Activated CD4-positive, alpha-beta memory T cell treated with anti-CD3 and anti-CD28 coated beads for 36 hours (primary cell): Measurements from ENCODE around the gene CAMK2D. TPM values are rescaled to one million over a fixed set of nuclear protein-coding genes. Genes with fewer than 3 reads are reported as not detected.

Experiments
- CTCF ChIA-PET: fragments of 350-600 bp; sonication (Branson Sonifier 250); formaldehyde crosslinking; loops from one replicate; lab custom pipeline; 2021; ENCODE audit warnings: antibody characterized with exemption, inconsistent platforms; lab: Charles Lee
- POLR2A ChIA-PET: fragments of 350-600 bp; sonication (Branson Sonifier 250); formaldehyde crosslinking; loops from one replicate; lab custom pipeline; 2021; ENCODE audit warnings: antibody characterized with exemption; lab: Charles Lee
- DNase-seq: peaks from one replicate; pipeline ENCODE4 v3.0.0-alpha.2; 2020
- H3K27ac Mint-ChIP-seq: one replicate; pipeline ENCODE4 v1.8.0; 2021; ENCODE audit warnings: mixed read lengths
- H3K27me3 Mint-ChIP-seq: one replicate; pipeline ENCODE4 v1.8.0; 2021; ENCODE audit warnings: mixed read lengths
- H3K36me3 Mint-ChIP-seq: one replicate; pipeline ENCODE4 v1.8.0; 2021; ENCODE audit warnings: mixed read lengths
- H3K4me1 Mint-ChIP-seq: one replicate; pipeline ENCODE4 v1.8.0; 2021; ENCODE audit warnings: low read depth, mixed read lengths
- H3K4me3 Mint-ChIP-seq: one replicate; pipeline ENCODE4 v1.8.0; 2021; ENCODE audit warnings: mild to moderate bottlenecking, mixed read lengths
- H3K9me3 Mint-ChIP-seq: one replicate; pipeline ENCODE4 v1.8.0; 2021; ENCODE audit warnings: mixed read lengths
- intact Hi-C: fragments of 100-400 bp; cut with micrococcal nuclease; formaldehyde crosslinking; loops from one replicate; pipeline ENCODE4 v1.15.1; 2023
- total RNA-seq, 2 experiments: library from RNA; stranded (reverse); gene quantifications; one replicate each; pipeline ENCODE4 v1.2.3, GENCODE V29; 2021

CAMK2D gene
- total RNA-seq, 2 experiments from 2014 or later, result 82.5 to 82.9 TPM

GRCh38 chr4:113574636-113575103, 186.9 kb downstream of the CAMK2D start:
- ChIA-PET CTCF (interaction anchor here (2.5 kb wide), 1 partner anchor 27 kb away, joined by 8 read pairs; no protein-coding TSS in a partner anchor), POLR2A (no interaction called here)
- H3K9me3 Mint-ChIP-seq, result peaks cover 6% of the 10 kb centered on the region
- H3K36me3 Mint-ChIP-seq, result peaks cover 18% of the 10 kb centered on the region
- no peak overlapping the region for H3K4me3 Mint-ChIP-seq
- no peaks in the 10 kb centered on the region for H3K27me3 Mint-ChIP-seq
- H3K27ac Mint-ChIP-seq, result no peak overlapping the region
- H3K4me1 Mint-ChIP-seq, result peaks cover 48% of the 10 kb centered on the region
- no peak for DNase-seq
- intact Hi-C loops, result no loop called here

DNA sequence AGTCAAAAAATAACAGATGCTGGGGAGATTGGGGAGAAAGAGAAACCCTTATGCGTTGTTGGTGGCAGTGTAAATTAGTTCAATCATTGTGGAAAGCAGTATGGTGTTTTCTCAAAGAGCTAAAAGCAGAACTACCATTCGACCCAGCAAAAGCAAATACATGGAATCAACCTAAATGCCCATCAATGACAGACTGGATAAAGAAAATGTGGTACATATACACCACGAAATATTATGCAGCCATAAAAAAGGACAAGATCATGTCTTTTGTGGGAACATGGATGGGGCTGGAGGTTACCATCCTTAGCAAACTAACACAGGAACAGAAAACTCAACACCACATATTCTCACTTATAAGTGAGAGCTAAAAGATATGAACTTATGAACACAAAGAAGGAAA, 188.9 kb downstream of the CAMK2D start:
- Mint-ChIP-seq H3K4me3 (no peak overlapping the region), H3K9me3 (peaks cover 6% of the 10 kb centered on the region), H3K4me1 (peaks cover 34% of the 10 kb centered on the region), H3K27ac (no peak overlapping the region), H3K36me3 (peaks cover 18% of the 10 kb centered on the region), H3K27me3 (no peaks in the 10 kb centered on the region)
- ChIA-PET POLR2A (interaction anchor here (0.6 kb wide), 1 partner anchor 38 kb away, joined by 3 read pairs; no protein-coding TSS in a partner anchor), CTCF (no interaction called here)
- intact Hi-C loops, result no loop called here
- DNase-seq, result no peak

GRCh38 chr4:113566015-113566795, 195.3 kb downstream of the CAMK2D start:
- Mint-ChIP-seq H3K4me3 (no peak overlapping the region), H3K27ac (peak overlapping the region; percentile 0)

DNA sequence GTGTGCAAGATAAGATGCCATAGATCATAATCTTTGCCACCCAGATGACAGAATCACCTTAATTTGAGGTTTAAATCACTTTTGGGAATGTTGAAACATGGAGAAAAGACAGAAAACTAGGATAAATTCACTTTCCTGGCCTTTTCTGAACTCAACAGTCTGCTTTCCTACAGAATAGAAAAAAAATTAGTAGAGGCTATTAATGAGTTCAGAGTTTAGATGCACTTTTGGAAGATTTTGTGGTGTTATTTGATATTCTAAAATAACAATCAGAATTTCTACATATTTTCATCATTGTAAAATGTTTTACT, 195.9 kb downstream of the CAMK2D start:
- intact Hi-C loops, result loop anchor here (1.0 kb wide), 1 partner anchor 18 kb away; no protein-coding TSS in a partner anchor
- H3K4me1 Mint-ChIP-seq, result peaks cover 35% of the 10 kb centered on the region
- DNase-seq, result no peak
- H3K27me3 Mint-ChIP-seq, result no peaks in the 10 kb centered on the region
- POLR2A ChIA-PET, result no interaction called here
- H3K4me3 Mint-ChIP-seq, result no peak overlapping the region
- no peaks in the 10 kb centered on the region for H3K9me3 Mint-ChIP-seq
- H3K36me3 Mint-ChIP-seq, result peaks cover 16% of the 10 kb centered on the region
- H3K27ac Mint-ChIP-seq, result no peak overlapping the region
- CTCF ChIA-PET, result interaction anchor here (0.9 to 4.7 kb wide), 2 partner anchors 18 kb away, joined by 4 to 34 read pairs; no protein-coding TSS in a partner anchor

More at GRCh38 chr4:113566015-113566795, 195.3 kb downstream of the CAMK2D start:
- CTCF ChIA-PET, result interaction anchor here (0.9 kb wide), 1 partner anchor 18 kb away, joined by 4 read pairs; no protein-coding TSS in a partner anchor
- no peaks in the 10 kb centered on the region for H3K27me3 Mint-ChIP-seq
- H3K9me3 Mint-ChIP-seq, result no peaks in the 10 kb centered on the region
- peaks cover 35% of the 10 kb centered on the region for H3K4me1 Mint-ChIP-seq
- POLR2A ChIA-PET, result interaction anchor here (0.6 kb wide), 1 partner anchor 214 kb away, joined by 3 read pairs; no protein-coding TSS in a partner anchor
- intact Hi-C loops, result no loop called here
- no peak for DNase-seq
- H3K36me3 Mint-ChIP-seq, result peaks cover 13% of the 10 kb centered on the region

DNA sequence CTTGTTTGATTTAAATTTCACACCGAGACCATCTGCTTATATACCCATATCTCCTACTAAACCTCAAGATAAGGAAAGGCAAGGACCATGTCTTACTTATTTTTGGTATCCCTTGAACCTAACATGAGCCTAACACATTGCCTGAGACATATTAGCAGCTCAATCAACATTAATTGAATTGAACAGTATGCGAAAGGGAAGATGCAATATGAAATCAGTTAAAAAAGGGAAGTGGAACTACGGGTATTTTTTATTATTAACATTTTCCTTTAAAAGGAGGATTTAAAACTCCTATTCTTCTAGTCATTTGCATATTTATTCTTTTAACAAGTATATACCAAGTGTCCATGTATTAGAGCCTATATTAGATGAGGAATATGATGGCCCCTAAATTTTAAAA, 197.0 kb downstream of the CAMK2D start:
- POLR2A ChIA-PET, result no interaction called here
- Mint-ChIP-seq H3K27ac (no peak overlapping the region), H3K27me3 (no peaks in the 10 kb centered on the region)

GRCh38 chr4:113563691-113564378, 197.7 kb downstream of the CAMK2D start:
- CTCF ChIA-PET, result interaction anchor here (4.7 kb wide), 1 partner anchor 16 kb away, joined by 34 read pairs; no protein-coding TSS in a partner anchor
- H3K36me3 Mint-ChIP-seq, result peaks cover 22% of the 10 kb centered on the region
- intact Hi-C loops, result no loop called here
- no peaks in the 10 kb centered on the region for H3K27me3 Mint-ChIP-seq
- H3K9me3 Mint-ChIP-seq, result no peaks in the 10 kb centered on the region
- POLR2A ChIA-PET, result no interaction called here
- H3K4me3 Mint-ChIP-seq, result no peak overlapping the region
- peaks cover 35% of the 10 kb centered on the region for H3K4me1 Mint-ChIP-seq
- no peak for DNase-seq
- H3K27ac Mint-ChIP-seq, result no peak overlapping the region

More for the DNA sequence above, 197.0 kb downstream of the CAMK2D start:
- Mint-ChIP-seq H3K9me3 (no peaks in the 10 kb centered on the region), H3K4me3 (no peak overlapping the region), H3K4me1 (peaks cover 35% of the 10 kb centered on the region), H3K36me3 (peaks cover 20% of the 10 kb centered on the region)
- DNase-seq, result no peak
- intact Hi-C loops, result no loop called here
- CTCF ChIA-PET, result interaction anchor here (4.7 kb wide), 1 partner anchor 17 kb away, joined by 34 read pairs; no protein-coding TSS in a partner anchor

- CTCF ChIA-PET, result interaction anchor here (4.7 kb wide), 1 partner anchor 14 kb away, joined by 34 read pairs; no protein-coding TSS in a partner anchor
- Mint-ChIP-seq H3K4me1 (peaks cover 32% of the 10 kb centered on the region), H3K36me3 (peaks cover 25% of the 10 kb centered on the region), H3K9me3 (no peaks in the 10 kb centered on the region), H3K4me3 (no peak overlapping the region), H3K27ac (no peak overlapping the region), H3K27me3 (no peaks in the 10 kb centered on the region)
- intact Hi-C loops, result no loop called here
- no peak for DNase-seq
- POLR2A ChIA-PET, result no interaction called here
Observed at GRCh38 chr4:113561758-113562157, 199.8 kb downstream of the CAMK2D start.

DNA sequence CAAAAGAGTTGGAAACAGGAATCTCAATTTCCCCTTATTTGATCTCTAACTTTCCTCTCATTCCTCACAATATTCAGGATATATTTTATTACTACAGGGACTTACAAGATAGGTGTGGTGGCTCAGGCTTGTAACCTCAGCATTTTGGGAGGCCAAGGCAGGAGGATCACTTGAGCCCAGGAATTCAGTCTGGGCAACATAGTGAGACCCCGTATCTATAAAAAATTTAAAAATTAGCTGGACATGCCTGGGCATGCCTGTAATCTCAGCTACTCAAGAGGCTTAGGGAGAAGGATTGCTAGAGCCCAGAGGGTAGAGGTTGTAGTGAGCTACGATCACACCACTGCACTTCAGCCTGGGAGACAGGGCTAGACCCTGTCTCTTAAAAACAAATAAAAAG, 200.4 kb downstream of the CAMK2D start:
- no peak overlapping the region for H3K27ac Mint-ChIP-seq
- no peaks in the 10 kb centered on the region for H3K9me3 Mint-ChIP-seq
- peaks cover 22% of the 10 kb centered on the region for H3K36me3 Mint-ChIP-seq
- ChIA-PET CTCF (interaction anchor here (4.7 kb wide), 1 partner anchor 13 kb away, joined by 34 read pairs; no protein-coding TSS in a partner anchor), POLR2A (no interaction called here)
- H3K4me3 Mint-ChIP-seq, result no peak overlapping the region
- no peak for DNase-seq
- intact Hi-C loops, result no loop called here
- H3K27me3 Mint-ChIP-seq, result no peaks in the 10 kb centered on the region
- H3K4me1 Mint-ChIP-seq, result peaks cover 25% of the 10 kb centered on the region

- CTCF ChIA-PET, result no interaction called here
- DNase-seq, result no peak
- Mint-ChIP-seq H3K4me1 (peaks cover 21% of the 10 kb centered on the region), H3K27me3 (no peaks in the 10 kb centered on the region), H3K4me3 (no peak overlapping the region), H3K36me3 (peaks cover 22% of the 10 kb centered on the region), H3K27ac (no peak overlapping the region), H3K9me3 (no peaks in the 10 kb centered on the region)
- POLR2A ChIA-PET, result no interaction called here
- intact Hi-C loops, result no loop called here
Observed at GRCh38 chr4:113560579-113560978, 201.0 kb downstream of the CAMK2D start.

GRCh38 chr4:113559947-113560346, 201.6 kb downstream of the CAMK2D start:
- CTCF ChIA-PET, result interaction anchor here (1.0 kb wide), 1 partner anchor 12 kb away, joined by 5 read pairs; no protein-coding TSS in a partner anchor
- no peaks in the 10 kb centered on the region for H3K9me3 Mint-ChIP-seq
- H3K4me1 Mint-ChIP-seq, result peaks cover 15% of the 10 kb centered on the region
- no peak overlapping the region for H3K27ac Mint-ChIP-seq
- H3K36me3 Mint-ChIP-seq, result peaks cover 21% of the 10 kb centered on the region
- no peaks in the 10 kb centered on the region for H3K27me3 Mint-ChIP-seq
- no peak for DNase-seq
- no peak overlapping the region for H3K4me3 Mint-ChIP-seq
- POLR2A ChIA-PET, result no interaction called here
- intact Hi-C loops, result no loop called here

DNA sequence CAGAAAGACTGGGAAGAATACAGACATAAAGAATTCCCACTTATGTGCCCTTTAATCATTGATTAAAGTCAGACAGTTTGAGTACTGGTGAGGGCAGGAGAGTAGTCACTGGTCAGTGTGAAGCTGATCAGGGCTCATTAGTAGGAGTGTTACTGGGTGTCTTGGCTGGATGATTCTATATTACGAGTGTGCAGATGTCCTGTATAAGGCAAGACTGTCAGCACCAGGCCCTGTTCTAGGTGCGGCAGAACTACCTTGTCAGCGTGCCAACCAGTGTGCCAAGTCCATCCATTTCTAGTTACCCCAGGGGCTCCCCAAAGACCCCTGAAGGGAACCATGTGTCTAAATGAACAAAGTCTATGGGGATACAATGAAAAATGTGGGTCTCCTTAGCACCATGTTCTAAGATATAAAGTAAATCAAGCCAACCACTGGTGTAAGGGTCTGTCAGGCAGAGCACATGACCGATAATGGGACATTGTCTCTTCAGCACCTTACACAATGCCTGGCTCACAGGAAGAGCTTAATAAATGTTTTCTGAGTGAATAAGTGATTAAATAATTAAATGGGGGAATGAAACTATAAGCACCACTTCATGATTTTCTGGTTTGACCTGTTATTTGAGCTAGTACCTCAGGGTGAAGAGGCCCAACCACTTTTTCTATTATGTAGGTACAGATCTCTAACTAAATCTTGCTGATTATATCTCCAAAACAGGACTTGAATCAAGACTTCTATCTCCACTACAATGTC, 205.0 kb downstream of the CAMK2D start:
- no peaks in the 10 kb centered on the region for H3K9me3 Mint-ChIP-seq
- no peak for DNase-seq
- POLR2A ChIA-PET, result no interaction called here
- no peaks in the 10 kb centered on the region for H3K27me3 Mint-ChIP-seq
- H3K27ac Mint-ChIP-seq, result no peak overlapping the region
- H3K4me1 Mint-ChIP-seq, result peaks cover 3% of the 10 kb centered on the region
- CTCF ChIA-PET, result interaction anchor here (2.8 kb wide), 1 partner anchor 9 kb away, joined by 13 read pairs; no protein-coding TSS in a partner anchor
- intact Hi-C loops, result no loop called here
- peaks cover 17% of the 10 kb centered on the region for H3K36me3 Mint-ChIP-seq
- H3K4me3 Mint-ChIP-seq, result no peak overlapping the region
